HG03139 (cell line): ENCODE data around the gene PLEKHG4.

Source experiments
- ATAC-seq: cut with Tn5 transposase; IDR thresholded peaks from one replicate; pipeline ENCODE4 v1.9.1; 2021; ENCODE audit not compliant: unreplicated experiment

The PLEKHG4 gene

DNA sequence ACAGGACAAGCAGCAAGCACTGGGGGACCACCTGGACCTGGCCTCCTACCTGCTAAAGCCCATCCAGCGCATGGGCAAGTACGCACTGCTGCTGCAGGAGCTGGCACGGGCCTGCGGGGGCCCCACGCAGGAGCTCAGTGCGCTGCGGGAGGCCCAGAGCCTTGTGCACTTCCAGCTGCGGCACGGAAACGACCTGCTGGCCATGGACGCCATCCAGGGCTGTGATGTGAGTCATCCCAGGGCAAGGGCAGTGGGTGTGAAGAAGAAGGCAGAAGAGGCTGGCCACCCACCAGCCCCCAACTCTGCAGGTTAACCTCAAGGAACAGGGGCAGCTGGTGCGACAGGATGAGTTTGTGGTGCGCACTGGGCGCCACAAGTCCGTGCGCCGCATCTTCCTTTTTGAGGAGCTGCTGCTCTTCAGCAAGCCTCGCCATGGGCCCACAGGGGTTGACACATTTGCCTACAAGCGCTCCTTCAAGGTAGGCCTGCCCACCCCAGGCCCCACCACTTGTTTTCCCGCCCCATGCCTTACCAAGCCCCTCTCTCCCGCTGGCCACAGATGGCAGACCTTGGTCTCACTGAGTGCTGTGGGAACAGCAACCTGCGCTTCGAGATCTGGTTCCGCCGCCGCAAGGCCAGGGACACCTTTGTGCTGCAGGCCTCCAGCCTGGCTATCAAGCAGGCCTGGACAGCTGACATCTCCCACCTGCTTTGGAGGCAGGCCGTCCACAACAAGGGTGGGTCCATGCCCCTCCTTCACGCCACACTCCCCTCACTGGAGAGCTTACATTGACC, 7.3 kb downstream of the PLEKHG4 start:
- no peak for ATAC-seq

DNA sequence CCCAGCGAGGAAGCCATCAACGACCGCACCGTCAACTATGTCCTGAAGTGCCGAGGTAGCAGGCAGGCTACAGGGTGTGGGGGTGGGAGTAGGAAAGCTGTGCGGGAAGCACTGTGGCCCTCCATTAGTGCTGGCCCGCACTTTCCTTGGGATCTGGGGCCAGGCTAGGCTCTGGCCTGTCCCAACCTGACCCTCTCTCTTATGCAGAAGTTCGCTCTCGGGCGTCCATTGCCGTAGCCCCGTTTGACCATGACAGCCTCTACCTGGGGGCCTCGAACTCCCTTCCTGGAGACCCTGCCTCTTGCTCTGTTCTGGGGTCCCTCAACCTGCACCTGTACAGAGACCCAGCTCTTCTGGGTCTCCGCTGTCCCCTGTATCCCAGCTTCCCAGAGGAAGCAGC, 8.6 kb downstream of the PLEKHG4 start:
- no peak for ATAC-seq

DNA sequence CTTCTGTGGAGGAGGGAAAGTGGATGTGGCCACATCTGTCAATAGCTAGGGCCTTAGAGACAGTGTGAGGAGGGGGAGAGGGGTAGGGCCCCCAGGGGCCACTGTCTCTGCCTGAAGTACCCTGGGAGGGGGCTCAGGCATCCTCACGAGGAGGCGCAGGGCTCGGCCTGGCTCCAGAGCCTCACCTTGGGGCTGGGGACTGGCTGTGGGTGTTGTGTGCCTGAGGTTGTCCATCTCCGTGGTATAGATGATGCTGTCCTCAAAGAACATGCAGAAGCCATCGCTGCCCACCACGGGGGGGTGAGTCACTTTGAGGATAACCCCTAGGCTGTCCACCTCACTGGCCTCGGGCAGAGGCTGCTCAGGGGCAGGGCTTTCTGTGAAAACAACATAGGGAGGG, 12.1 kb downstream of the PLEKHG4 start:
- ATAC-seq, result no peak

DNA sequence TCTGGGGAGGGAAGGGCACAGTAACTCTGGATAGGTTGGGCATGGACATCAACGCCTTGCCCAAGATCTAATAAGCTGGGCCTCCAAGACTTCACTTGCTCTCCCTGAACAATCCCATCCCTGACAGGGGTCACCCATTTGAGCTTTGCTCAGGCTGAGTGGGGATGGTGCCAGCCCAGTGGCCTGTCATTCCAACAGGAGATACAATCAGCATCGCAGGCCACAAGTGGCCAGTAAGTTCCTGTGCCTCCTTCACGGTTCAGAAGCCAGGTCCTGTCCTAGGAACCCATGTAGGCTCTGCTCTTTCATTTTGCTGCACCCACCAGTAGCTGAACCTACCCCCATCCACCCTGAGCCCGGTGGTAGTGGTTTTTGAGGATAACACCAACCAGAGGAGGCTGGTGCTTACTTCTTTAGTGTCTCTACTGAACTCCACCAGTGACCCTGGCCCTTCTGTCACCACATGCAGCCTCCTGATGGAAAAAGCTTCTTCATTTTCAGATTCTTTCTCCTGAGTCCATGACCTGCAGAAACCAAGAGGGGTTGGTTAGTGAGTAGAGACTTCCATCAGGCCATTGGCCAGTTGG, 14.9 kb downstream of the PLEKHG4 start:
- no peak for ATAC-seq

DNA sequence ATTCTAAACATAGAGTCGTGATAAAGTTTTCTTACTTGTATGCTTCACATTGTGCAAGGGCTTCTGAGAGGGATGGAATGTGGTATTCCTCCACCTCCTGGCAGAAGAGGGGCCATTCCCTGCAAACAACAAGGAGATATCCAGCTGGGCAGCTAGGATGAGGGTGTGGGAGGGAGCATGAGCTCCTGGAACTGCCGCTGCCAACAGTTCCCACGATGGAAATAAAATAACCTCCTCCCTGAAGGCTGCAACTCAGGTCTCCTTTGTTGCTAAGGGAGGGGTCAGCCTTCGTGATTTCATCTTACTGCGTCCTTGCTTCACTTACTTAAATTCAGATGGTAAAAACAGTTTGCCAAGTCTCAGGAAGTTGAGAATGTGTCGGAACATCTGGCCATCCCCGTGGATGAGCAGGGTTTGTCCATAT, 15.6 kb downstream of the PLEKHG4 start:
- ATAC-seq, result no peak

DNA sequence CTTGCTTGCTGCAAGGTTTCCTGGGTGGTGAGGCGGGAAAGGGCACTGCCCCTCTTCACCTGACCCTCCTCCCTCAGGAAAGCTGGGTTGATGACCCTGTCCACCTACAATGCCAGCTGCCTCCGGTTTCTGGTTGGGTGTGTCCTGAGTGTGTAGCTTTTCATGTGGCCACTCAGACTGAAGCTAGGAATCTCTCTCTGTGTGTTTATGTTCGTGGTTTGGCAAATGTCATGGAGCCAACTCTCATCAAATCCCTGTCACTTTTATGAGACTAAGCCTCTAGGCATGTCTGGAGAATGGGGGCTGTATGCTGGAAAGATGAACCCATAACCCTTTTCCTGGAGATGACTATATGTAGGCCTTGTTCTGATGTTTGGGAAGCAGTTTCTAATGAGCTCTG, 17.1 kb downstream of the PLEKHG4 start:
- no peak for ATAC-seq

DNA sequence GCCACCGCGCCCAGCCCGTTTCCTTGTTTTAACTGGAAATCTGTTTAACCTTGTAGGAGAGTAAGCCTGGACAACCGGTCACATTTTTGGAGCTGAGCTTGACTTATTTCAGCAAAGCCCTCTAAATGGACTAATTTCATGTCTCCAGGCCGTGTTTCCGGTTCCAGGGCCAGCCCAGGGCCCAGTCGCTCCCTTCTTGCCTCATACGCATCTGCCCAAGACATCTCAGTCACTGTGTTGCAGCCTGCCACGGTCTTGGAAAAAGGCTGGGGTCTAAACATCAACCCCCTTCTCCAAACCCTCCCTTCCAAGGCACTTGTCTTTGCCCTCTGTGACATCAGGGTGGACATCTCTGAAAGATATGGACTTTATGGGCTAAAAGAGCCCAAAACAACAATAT, 18.9 kb downstream of the PLEKHG4 start:
- no peak for ATAC-seq

DNA sequence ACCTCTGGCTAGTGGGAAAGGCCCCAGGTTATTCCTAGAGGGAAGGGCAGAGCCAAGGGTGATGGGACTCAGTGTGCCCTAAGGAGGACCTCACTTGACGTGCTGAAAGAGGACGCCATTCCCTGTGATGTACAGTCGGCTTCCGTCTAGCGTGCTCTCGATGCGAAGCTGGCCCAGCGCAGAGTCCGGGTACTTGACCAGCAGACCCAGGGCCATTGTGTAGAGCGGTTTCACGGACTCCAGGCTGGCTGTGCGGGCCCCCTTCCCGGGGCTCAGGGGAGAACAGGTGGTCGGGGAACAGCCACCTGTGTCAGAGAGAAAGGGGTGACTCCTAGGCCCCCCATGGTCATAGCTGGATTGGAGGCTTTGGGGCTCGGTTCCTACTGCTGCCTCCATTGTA, 19.9 kb downstream of the PLEKHG4 start:
- ATAC-seq, result no peak

DNA sequence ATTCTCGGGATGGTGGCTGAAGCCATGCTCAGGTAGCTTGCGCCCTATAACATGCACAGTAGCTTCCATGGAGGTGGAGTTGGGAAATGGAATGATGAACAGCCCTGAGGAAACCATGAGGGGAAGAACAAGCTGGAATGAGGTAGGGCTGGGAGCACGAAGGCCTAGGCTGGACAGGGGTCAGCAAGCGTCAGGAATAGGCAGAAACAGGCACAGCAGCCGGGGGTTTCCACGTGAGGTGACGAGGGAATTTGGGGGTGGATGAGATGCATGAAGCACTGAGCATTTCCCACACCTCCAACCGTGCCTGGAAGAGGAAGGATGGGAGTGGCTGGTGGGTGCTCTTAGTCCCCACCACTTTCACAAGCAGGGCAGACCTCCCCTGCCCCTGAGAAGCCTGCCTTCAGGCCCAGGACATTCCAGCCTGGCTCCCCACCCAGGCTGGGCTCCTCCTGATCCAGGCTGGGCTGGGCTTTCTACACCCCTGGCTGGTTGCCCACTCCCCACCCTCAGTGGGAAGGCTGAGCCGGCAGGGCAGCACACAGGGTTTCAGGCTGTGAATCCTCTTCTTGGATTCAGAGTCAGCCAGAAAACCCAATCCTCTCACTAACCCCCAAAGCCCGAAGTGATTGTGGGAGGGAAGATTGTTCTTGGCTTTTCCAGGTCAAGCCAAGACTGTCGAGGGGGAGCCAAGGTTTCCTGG, 21.9 kb downstream of the PLEKHG4 start:
- ATAC-seq, result no peak

DNA sequence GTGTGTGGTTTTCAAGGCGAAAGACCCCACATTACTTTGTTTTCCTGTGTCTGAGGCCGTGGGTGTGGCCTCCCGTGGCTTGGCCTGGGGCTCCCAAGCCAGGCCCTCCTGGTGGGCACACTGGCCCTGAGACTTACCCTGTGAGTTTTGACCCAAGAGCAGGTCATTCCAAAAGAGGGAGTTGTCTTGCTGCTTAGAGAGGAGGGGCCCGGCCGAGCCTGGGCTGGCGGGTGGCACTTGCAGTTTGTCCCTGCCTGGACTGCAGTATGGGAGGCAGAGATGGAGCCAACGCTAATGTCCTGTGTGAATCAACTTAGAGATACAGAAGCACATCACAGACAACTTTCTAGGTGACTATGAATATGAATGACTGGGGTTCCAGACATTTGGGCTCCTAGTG, 22.7 kb downstream of the PLEKHG4 start:
- no peak for ATAC-seq

DNA sequence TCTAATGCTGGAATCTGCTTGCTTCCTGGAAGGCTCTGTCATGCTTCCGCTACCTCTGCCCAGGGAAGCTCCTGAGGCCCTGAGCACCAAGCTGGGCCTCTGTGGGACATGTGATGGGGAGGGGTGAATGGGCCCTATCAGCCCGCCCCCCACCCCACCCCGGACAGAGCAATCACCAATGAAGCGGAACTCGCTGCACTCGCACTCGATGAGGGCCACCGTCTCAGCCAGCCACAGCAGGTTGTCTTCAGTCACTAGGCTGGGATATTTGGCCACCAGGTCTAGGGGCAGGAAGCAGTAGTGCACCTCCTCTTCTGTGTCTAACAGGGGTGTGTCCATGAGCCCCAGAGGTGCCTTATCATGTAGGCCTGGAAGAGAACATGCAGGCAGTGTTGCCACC, 23.6 kb downstream of the PLEKHG4 start:
- ATAC-seq, result no peak

DNA sequence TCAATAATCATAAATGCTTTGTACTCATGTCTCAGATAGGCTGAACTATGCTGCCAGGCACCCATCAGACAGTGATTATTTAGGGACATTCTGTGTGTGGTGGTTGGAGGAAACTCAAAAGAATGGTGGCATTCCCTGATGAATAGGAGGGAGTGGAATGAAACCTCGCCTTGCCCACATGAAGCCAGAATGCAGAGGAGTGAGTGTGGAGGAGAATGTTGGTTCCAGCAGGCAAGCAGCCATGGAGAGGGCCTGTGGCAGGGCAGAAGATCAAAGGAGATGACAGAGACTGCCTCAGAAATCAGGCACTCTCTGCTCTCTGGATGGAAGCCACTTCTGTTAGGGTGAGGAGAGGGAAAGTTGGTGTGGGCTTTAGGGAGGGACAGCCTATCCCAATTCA, 24.7 kb downstream of the PLEKHG4 start:
- ATAC-seq, result no peak

DNA sequence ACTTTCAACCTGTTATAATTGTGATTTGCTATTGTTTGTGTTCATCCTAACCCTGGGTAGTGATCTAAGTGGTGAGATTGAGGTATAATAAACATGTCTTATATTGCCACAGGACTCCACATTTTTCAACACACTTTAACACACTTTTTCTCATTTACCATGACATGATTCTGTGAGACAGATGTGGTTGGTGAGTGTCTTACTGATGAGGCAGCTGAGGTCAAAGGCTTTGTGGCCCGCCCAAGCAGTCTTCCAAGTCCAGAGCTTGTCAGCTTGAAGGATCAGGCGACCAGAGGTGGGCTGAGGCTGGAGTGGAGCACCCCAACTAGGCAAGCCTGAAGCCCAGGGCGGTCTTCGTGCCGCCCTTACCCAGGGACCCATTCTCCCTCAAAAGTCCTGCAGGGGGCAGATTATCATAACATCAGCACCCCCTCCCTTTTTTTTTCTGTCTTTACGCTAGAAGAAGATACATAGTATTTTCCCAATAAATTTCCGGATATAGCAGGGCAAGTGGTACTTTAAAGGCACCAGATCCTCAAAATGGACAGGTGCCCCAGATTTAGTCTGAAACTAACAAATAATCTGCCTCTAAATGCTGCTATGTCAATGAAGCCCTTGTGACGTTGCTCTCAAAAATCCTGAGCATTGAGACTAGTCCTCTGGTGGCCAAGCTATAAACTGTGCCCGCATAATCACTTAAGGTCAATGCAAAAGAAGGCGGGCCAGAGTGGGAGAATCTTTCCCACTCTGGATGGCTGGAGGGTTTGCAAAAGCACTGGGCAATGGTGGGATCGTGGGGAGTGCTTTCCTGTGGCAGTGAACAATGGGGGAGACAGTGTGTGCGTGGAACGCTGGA, 26.1 kb downstream of the PLEKHG4 start:
- ATAC-seq, result no peak

DNA sequence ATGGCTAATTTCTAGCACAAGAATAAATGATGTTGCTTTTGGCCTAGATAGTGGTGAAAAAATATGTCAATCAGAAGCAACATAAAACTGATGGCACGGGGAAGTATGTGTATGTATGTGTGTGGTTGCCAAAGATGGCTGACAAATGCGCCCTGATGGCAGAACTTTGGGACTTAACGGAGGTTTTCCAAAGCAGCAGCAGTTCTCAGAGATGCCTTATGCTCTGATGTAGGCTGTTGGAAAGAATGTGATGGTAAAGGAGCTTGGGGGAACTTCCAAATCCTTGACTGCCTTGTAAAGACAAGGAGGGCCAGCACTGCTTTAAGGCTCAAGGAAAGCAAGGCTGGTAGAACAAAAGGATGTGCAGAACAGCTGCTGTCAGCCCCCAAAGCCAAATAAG, 31.2 kb downstream of the PLEKHG4 start:
- no peak for ATAC-seq

DNA sequence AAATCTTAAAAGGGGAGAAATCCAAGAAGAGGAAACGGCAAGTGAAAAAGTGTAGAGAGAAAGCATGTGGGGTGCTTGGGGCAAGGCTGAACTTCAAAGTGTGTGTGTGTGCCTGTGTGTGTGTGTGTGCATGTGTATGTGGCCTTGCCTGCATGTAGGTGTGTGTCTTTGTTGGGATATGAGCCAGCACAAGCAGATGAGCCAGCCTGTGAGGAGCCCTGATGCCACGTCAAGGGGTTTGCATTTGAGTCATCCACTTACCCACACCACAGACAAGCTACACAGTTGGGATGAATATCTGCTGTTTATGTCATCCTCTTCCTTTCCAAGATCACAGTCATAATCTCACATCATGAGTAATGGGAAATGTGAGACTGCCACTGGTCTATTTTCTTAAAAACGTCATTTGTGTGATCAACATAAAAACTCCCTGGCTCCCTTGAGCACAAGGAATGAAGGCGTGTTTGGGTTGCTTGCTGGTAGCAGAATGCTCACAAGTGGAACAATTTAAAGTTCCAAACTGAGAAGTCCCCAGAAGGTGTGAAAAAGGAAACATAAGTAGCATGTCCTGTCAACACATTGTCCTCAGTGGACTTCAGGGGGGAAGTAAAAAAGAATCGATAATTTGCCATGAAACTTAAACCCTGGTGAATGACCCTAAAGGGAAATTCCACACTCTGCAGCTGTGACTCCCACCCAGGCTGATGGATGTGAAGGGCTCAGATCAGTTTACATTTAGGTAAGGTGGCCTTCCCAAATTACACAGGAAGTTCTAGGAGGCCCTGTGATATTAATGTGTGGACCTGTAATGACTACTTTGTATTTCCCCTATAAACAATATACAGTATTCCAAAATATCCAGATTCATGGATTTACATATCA, 32.5 kb downstream of the PLEKHG4 start:
- no peak for ATAC-seq

DNA sequence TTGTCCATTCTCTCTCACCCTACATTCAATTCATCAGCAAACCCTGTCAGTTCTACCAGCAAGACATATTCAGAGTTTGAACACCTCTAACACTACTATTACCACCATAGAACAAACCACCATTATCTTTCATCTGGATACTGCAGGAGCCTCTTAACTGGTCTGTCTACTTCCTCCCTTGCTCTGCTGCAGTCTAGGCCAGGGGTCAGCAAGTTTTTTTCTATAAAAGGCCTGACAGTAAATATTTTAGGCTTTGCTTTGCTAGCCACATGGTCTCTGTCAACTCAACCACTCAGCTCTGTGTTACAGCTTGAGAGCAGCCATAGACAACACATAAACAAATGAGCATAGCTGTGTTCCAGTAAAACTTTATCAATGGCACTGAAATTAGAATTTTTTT, 33.4 kb downstream of the PLEKHG4 start:
- no peak for ATAC-seq

DNA sequence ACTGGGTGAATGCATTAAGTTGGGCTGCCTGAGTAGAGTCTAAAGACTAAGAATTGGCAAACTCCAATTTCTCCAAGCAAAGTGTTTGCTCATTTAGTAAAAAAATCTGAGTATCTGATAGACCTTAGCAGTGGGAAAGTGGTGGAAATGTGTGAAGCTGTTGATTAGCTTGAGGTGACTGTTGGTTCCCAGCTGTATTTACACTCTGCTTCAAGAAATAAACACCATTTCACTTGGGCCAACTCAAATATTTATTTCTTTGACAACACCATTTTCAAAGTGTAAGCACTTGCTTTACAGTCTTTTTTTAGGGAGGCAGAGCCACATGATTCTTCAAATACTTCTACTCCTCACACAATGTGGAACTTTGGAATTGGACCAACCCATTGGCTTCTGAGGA, 38.5 kb downstream of the PLEKHG4 start:
- no peak for ATAC-seq

DNA sequence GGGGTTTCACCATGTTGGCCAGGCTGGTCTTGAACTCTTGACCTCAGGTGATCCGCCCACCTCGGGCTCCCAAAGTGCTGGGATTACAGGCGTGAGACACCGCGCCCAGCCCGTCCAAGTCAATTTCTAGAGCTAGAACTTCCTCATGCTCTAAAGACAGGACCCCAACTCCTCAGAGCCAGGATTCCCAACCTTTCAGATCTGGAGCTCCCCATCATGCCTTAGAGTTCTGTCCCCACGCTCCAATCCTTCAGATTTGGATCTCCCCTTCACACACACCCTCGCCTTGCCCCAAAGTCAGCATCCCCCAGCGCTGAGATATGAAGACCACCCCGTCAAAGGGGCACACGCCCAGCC, 46.8 kb downstream of the PLEKHG4 start:
- no peak for ATAC-seq

DNA sequence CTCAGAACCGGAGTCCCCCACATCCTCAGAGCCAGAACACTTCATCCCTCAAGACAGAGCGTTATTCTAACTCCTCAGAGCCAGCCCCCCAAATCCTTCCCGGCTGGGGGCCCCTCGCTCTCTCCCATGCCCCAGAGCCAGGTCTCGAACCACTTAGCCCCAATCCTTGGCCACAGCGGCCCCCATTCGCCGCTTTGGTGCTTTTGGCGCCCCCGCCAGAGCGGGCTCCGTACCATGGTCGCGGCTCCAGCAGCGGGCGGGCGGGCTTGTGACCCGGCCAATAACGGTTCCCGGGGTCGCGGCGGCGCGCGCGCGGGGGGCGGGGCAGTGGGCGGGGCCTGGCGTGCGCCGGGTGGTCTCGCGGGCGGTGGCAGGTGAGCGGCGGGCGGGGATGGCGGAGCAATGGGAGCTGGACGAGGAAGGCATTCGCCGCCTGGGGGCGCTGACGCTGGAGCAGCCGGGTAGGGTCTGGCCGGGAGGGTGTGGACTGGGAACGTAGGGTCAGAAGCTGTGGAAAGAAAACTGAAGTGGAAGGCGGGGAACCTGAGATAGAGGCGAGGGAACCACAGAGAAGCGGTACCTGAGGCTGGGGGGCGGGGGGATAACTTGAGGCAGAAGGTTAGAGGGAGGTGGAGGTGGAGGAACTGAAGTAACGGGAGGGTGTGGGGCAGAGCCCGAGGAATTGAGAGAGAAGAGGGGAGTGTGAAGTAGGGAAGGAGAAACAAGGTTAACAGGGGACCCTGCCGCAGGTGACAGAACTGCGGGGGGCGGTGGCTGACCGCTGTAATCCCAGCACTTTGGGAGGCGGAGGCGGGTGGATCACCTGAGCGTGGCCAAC, 47.4 kb downstream of the PLEKHG4 start, which contains the start of the genes KCTD19 and LRRC36:
KCTD19 (minus strand) TSS at position 270 of the 838 bp plus-strand sequence; CDS start at position 236, 34 bp downstream.
LRRC36 (plus strand) TSS at position 344 of the 838 bp plus-strand sequence; CDS start at position 392, 48 bp downstream.
- no peak for ATAC-seq
